K562 (cell line): ENCODE measurements around the gene HSD11B1L. TPM values are rescaled to one million over a fixed set of nuclear protein-coding genes. Genes with fewer than 3 reads are reported as not detected.
A peak's percentile ranks its signal among the peaks of the same experiment; 100 is the strongest.

Source experiments
- BMI1 ChIP-seq: fragments of 150-350 bp; IDR thresholded peaks from 2 replicates; pipeline ENCODE4 v1.6.1; 2014; ENCODE audit warnings: low read length
- CHD2 ChIP-seq: IDR thresholded peaks from 2 replicates; pipeline ENCODE4 v1.6.1; 2011; ENCODE audit warnings: low read depth, low read length
- CTBP1 ChIP-seq: fragments of 450-650 bp; IDR thresholded peaks from 2 replicates; pipeline ENCODE4 v1.6.1; 2016; ENCODE audit warnings: borderline replicate concordance
- ELF1 ChIP-seq: fragments of 200-800 bp; sonication (Bioruptor generic); IDR thresholded peaks from 2 replicates; pipeline ENCODE4 v1.6.1; 2016; ENCODE audit warnings: missing genetic modification characterization, missing compliant biosample characterization
- IFI16 ChIP-seq: fragments of 250-450 bp; sonication (Bioruptor Pico); IDR thresholded peaks from 2 replicates; pipeline ENCODE4 v2.1.2; 2022; ENCODE audit warnings: mild to moderate bottlenecking, inconsistent platforms
- JUNB ChIP-seq: fragments of 450-650 bp; formaldehyde crosslinking; conservative IDR thresholded peaks from 2 replicates; pipeline ENCODE4 v1.4.0; 2020; ENCODE audit warnings: mild to moderate bottlenecking
- KDM1A ChIP-seq, 2 experiments: fragments of 450-650 bp; IDR thresholded peaks; 2 replicates each; pipeline ENCODE4 v1.6.1; 2016; ENCODE audit warnings: mild to moderate bottlenecking in 2 of 2
- KDM2B ChIP-seq: fragments of 250-450 bp; sonication (Bioruptor Pico); IDR thresholded peaks from 2 replicates; pipeline ENCODE4 v1.8.0; 2021; ENCODE audit warnings: mild to moderate bottlenecking, moderate library complexity
- LCOR ChIP-seq: sonication (generic); formaldehyde crosslinking; IDR thresholded peaks from 2 replicates; pipeline ENCODE4 v1.8.0; 2022; ENCODE audit warnings: mild to moderate bottlenecking, missing genetic modification reagents
- MEF2D ChIP-seq: conservative IDR thresholded peaks from 2 replicates; pipeline ENCODE4 v1.6.1; 2016; ENCODE audit warnings: low read depth, missing genetic modification characterization, missing compliant biosample characterization
- MTA1 ChIP-seq: fragments of 450-650 bp; IDR thresholded peaks from 2 replicates; pipeline ENCODE4 v1.6.1; 2017; ENCODE audit warnings: borderline replicate concordance
- NR2C2 ChIP-seq, 2 experiments: fragments of 200-800 bp in 1 of 2; sonication (Bioruptor generic) in 1 of 2; sonication (generic) in 1 of 2; formaldehyde crosslinking in 1 of 2; IDR thresholded peaks; 2 replicates each; pipeline versions ENCODE4 v1.6.1 to v1.8.0; 2016 to 2022; ENCODE audit warnings: mild to moderate bottlenecking in 1 of 2, missing compliant biosample characterization in 1 of 2, missing genetic modification characterization in 1 of 2, missing genetic modification reagents in 1 of 2
- PTBP1 ChIP-seq: fragments of 200-400 bp; formaldehyde crosslinking; IDR thresholded peaks from 2 replicates; pipeline ENCODE4 v1.6.1; 2017; ENCODE audit warnings: low read depth, low read length
- RCOR1 ChIP-seq, 2 experiments: IDR thresholded peaks; 2 replicates each; pipeline ENCODE4 v1.6.1; 2012; ENCODE audit warnings: low read depth in 2 of 2, low read length in 2 of 2, borderline replicate concordance in 1 of 2, improper control_type of control experiment in 1 of 2
- RERE ChIP-seq: sonication (generic); formaldehyde crosslinking; IDR thresholded peaks from 2 replicates; pipeline ENCODE4 v1.8.0; 2023; ENCODE audit warnings: missing genetic modification reagents, mild to moderate bottlenecking, borderline replicate concordance
- SPI1 ChIP-seq: IDR thresholded peaks from 2 replicates; pipeline ENCODE4 v1.6.1; 2011; ENCODE audit warnings: low read depth, low read length, control low read depth, borderline replicate concordance
- polyA plus RNA-seq, 8 experiments: library from polyadenylated mRNA; depleted of rRNA in 4 of 8; stranded (reverse) in 5 of 8; unstranded in 3 of 8; fragments of >200 nt; fragmentation: Nextera tagmentation in 2 of 8; fragmentation: Illumina TruSeq in 1 of 8; extraction: Ambion mirVana in 2 of 8; extraction: Trizol in 1 of 8; gene quantifications; 2 replicates each; pipeline versions ENCODE4 v1.2.1 to v1.2.3, GENCODE V29; 2011 to 2014; ENCODE audit warnings: inconsistent platforms in 1 of 8, missing spikeins in 1 of 8
- total RNA-seq, 7 experiments: library from RNA; depleted of rRNA in 6 of 7; stranded (reverse); fragments of >200 nt in 6 of 7; fragmentation: Illumina TruSeq in 2 of 7; extraction: Trizol in 2 of 7; gene quantifications; 2 replicates each; pipeline versions ENCODE4 v1.2.1 to v1.2.3, GENCODE V29; 2011 to 2021; ENCODE audit warnings: low replicate concordance in 1 of 7
- TF ChIP-seq, protein P1 (sequence below): IDR thresholded peaks from 3 replicates; pipeline ENCODE4 v1.6.1; 2011; ENCODE audit warnings: borderline replicate concordance, mild to moderate bottlenecking, moderate library complexity; ENCODE audit not compliant: insufficient read length; ENCODE audit errors: extremely low read depth
- TF ChIP-seq, protein P2 (sequence below): IDR thresholded peaks from 2 replicates; pipeline ENCODE4 v1.6.1; 2014; ENCODE audit warnings: antibody characterized with exemption

Gene HSD11B1L
- total and polyA plus RNA-seq, 9 of the 15 experiments (the other 6 are each of a cell fraction or from before 2014, with no cell fraction given): 0.31 to 7.7 (median 2.3) TPM

- TF ChIP-seq CTBP1: peak; percentile 76
- TF ChIP-seq, protein P1, sequence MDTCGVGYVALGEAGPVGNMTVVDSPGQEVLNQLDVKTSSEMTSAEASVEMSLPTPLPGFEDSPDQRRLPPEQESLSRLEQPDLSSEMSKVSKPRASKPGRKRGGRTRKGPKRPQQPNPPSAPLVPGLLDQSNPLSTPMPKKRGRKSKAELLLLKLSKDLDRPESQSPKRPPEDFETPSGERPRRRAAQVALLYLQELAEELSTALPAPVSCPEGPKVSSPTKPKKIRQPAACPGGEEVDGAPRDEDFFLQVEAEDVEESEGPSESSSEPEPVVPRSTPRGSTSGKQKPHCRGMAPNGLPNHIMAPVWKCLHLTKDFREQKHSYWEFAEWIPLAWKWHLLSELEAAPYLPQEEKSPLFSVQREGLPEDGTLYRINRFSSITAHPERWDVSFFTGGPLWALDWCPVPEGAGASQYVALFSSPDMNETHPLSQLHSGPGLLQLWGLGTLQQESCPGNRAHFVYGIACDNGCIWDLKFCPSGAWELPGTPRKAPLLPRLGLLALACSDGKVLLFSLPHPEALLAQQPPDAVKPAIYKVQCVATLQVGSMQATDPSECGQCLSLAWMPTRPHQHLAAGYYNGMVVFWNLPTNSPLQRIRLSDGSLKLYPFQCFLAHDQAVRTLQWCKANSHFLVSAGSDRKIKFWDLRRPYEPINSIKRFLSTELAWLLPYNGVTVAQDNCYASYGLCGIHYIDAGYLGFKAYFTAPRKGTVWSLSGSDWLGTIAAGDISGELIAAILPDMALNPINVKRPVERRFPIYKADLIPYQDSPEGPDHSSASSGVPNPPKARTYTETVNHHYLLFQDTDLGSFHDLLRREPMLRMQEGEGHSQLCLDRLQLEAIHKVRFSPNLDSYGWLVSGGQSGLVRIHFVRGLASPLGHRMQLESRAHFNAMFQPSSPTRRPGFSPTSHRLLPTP: no peak
- TF ChIP-seq NR2C2 (CRISPR knock-in tag; IDR thresholded peaks at IDR 0.05): no peak
- TF ChIP-seq NR2C2 (tag; IDR thresholded peaks at IDR 0.05): peak; percentile 88
- TF ChIP-seq LCOR (CRISPR knock-in tag): no peak
- TF ChIP-seq RERE (CRISPR knock-in tag): no peak
- no peak for TF ChIP-seq CHD2
- no peak for TF ChIP-seq KDM2B (CRISPR knock-in tag)
- no peak; a peak in 1 of 4 replicates for TF ChIP-seq KDM1A (IDR thresholded peaks at IDR 0.05)
- TF ChIP-seq, protein P2, sequence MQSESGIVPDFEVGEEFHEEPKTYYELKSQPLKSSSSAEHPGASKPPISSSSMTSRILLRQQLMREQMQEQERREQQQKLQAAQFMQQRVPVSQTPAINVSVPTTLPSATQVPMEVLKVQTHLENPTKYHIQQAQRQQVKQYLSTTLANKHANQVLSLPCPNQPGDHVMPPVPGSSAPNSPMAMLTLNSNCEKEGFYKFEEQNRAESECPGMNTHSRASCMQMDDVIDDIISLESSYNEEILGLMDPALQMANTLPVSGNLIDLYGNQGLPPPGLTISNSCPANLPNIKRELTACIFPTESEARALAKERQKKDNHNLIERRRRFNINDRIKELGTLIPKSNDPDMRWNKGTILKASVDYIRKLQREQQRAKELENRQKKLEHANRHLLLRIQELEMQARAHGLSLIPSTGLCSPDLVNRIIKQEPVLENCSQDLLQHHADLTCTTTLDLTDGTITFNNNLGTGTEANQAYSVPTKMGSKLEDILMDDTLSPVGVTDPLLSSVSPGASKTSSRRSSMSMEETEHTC: no peak
- TF ChIP-seq JUNB (CRISPR knock-in tag): no peak
- no peak for TF ChIP-seq PTBP1
- 0 out of 4 replicates have a peak, but pooled peaks of 1 of the 2 experiments have one; percentile 48 for TF ChIP-seq RCOR1 (IDR thresholded peaks at IDR 0.05; ENCODE audit: borderline replicate concordance in 1 of 2, low read depth in 2 of 2, low read length in 2 of 2)
- no peak for TF ChIP-seq MTA1
- TF ChIP-seq BMI1: no peak
- TF ChIP-seq ELF1 (tag): 0 out of 2 replicates have a peak, but pooled peaks have one; percentile 27
- no peak for TF ChIP-seq MEF2D (tag)
- TF ChIP-seq SPI1: no peak
- TF ChIP-seq IFI16 (CRISPR knock-in tag): no peak
These were observed 37.9 kb downstream of the HSD11B1L start (continued) for GRCh38 chr19:5718579-5719273.
